CD4-positive, alpha-beta T cell treated with Interleukin-1 beta for 1 hour (primary cell): ENCODE measurements around the gene UPB1.
A peak's percentile ranks its signal among the peaks of the same experiment; 100 is the strongest.
"Not testable (repeated sequence)": the region's sequence is repeated elsewhere in the genome, so short reads cannot be mapped to it uniquely, and the experiment has no call there.

Experiments used
- DNase-seq, 2 donors: peaks; one replicate each; pipeline ENCODE4 v3.0.0-alpha.2; 2020 to 2022

Gene UPB1

GRCh38 chr22:24482575-24482974 is 12.6 kb upstream of the UPB1 start:
- no peak for DNase-seq

- DNase-seq = no peak
Measured at GRCh38 chr22:24482998-24483397, 12.1 kb upstream of the UPB1 start.

- no peak for DNase-seq
Measured at GRCh38 chr22:24483976-24484545, 11.1 kb upstream of the UPB1 start.

- DNase-seq = no peak
Measured at GRCh38 chr22:24485170-24485569, 10.0 kb upstream of the UPB1 start.

- DNase-seq = peak; percentile 30 to 41
Measured at GRCh38 chr22:24485608-24486007, 9.5 kb upstream of the UPB1 start.

- no peak for DNase-seq
Measured at GRCh38 chr22:24486501-24486921, 8.6 kb upstream of the UPB1 start.

GRCh38 chr22:24489011-24489410 is 6.1 kb upstream of the UPB1 start:
- DNase-seq = no peak

GRCh38 chr22:24489434-24489833 is 5.7 kb upstream of the UPB1 start:
- not testable (repeated sequence) for DNase-seq

- no peak for DNase-seq
Measured at GRCh38 chr22:24492391-24492790, 2.7 kb upstream of the UPB1 start.

GRCh38 chr22:24494167-24494527 is 985 bp upstream of the UPB1 start:
- DNase-seq = no peak

- DNase-seq = no peak
Measured at GRCh38 chr22:24495365-24495675, 188 bp downstream of the UPB1 start.

- no peak for DNase-seq
Measured at GRCh38 chr22:24496234-24496633, 1.1 kb downstream of the UPB1 start.

GRCh38 chr22:24496661-24497060 is 1.5 kb downstream of the UPB1 start:
- no peak for DNase-seq

- DNase-seq = no peak
Measured at GRCh38 chr22:24497841-24498258, 2.7 kb downstream of the UPB1 start.

GRCh38 chr22:24498824-24499223 is 3.7 kb downstream of the UPB1 start:
- no peak for DNase-seq

GRCh38 chr22:24499706-24500276 is 4.7 kb downstream of the UPB1 start:
- DNase-seq = no peak

- no peak for DNase-seq
Measured at GRCh38 chr22:24500277-24500820, 5.2 kb downstream of the UPB1 start.

GRCh38 chr22:24501301-24502005 is 6.3 kb downstream of the UPB1 start:
- DNase-seq = no peak

- DNase-seq = no peak
Measured at GRCh38 chr22:24502034-24502433, 6.9 kb downstream of the UPB1 start.

GRCh38 chr22:24502541-24502940 is 7.4 kb downstream of the UPB1 start:
- DNase-seq = no peak

GRCh38 chr22:24503137-24503842 is 8.2 kb downstream of the UPB1 start:
- peak; percentile 67 to 83 for DNase-seq

GRCh38 chr22:24503843-24504338 is 8.8 kb downstream of the UPB1 start:
- DNase-seq = no peak

- no peak for DNase-seq
Measured at GRCh38 chr22:24504540-24504939, 9.4 kb downstream of the UPB1 start.
